HFF-Myc (cell line): ENCODE measurements around the gene BCL2L11.

ENCODE experiments used
- DNase-seq: peaks from one replicate; pipeline ENCODE4 v3.0.0-alpha.2; 2011; ENCODE audit warnings: low read depth; ENCODE audit errors: extremely low read depth
- H3K4me3 ChIP-seq: replicated peaks from 2 replicates; pipeline ENCODE4 v1.5.1; 2011; ENCODE audit warnings: low read depth, mild to moderate bottlenecking, control low read depth, low read length
- TF ChIP-seq, protein P1 (sequence below): IDR thresholded peaks from 2 replicates; pipeline ENCODE4 v1.5.1; 2012; ENCODE audit warnings: mild to moderate bottlenecking, low read depth, low read length, control low read depth; ENCODE audit errors: missing control alignments

The BCL2L11 gene

DNA sequence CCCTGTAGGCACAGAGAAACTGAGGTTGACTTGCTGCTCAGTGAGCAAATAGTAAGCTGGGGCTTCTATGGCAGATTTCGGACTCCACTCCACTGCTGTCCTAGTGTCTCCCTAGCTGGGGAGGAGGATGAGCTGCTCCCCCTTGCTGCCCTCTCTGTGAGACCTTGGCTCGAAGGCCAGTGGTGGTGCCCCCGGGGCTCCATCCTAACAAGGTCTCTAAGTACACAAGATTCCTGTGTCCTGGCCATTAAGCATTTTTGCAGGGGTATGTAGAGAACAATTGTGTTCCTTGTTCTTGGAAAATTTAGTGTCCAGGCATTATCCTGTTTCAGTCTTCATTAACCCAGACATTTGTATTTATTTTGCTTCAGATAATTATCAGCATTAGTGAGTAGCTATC is 21.3 kb upstream of the BCL2L11 start:
- no peak overlapping the region for H3K4me3 ChIP-seq
- TF ChIP-seq, protein P1, sequence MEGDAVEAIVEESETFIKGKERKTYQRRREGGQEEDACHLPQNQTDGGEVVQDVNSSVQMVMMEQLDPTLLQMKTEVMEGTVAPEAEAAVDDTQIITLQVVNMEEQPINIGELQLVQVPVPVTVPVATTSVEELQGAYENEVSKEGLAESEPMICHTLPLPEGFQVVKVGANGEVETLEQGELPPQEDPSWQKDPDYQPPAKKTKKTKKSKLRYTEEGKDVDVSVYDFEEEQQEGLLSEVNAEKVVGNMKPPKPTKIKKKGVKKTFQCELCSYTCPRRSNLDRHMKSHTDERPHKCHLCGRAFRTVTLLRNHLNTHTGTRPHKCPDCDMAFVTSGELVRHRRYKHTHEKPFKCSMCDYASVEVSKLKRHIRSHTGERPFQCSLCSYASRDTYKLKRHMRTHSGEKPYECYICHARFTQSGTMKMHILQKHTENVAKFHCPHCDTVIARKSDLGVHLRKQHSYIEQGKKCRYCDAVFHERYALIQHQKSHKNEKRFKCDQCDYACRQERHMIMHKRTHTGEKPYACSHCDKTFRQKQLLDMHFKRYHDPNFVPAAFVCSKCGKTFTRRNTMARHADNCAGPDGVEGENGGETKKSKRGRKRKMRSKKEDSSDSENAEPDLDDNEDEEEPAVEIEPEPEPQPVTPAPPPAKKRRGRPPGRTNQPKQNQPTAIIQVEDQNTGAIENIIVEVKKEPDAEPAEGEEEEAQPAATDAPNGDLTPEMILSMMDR, result no peak
- DNase-seq, result no peak

DNA sequence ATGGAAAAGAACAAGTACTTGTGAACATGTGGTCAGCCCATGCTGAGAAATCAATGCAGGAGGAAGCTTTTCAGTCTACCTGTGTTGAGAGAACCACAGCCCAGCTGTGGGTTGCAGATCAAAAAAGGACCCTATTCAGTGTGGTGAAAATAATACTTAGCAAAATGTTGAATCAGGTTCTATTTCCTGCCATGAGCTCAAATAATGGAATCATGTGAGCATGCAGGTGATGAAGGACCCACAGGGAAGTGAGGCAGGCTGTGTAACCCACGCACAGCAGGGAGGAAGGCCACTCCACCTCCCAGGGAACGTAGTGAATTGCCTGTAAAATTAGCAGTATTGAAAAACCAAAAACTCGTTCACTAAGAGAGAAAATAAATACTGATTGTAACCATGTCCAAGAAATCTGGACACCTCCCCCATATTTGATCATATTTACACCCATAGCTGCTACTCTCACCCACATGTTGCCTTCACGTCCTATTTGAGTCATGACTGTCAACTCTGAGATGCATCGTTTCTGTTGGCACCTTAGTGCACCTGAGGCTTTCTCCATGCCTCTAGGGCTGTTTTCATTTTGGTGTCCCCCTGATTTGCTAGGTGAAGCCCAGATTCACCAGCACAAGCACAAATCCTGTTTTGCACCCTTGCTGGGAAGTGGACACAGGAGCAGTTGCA is 20.5 kb upstream of the BCL2L11 start:
- H3K4me3 ChIP-seq, result no peak overlapping the region
- TF ChIP-seq, protein P1, result no peak
- DNase-seq, result no peak

DNA sequence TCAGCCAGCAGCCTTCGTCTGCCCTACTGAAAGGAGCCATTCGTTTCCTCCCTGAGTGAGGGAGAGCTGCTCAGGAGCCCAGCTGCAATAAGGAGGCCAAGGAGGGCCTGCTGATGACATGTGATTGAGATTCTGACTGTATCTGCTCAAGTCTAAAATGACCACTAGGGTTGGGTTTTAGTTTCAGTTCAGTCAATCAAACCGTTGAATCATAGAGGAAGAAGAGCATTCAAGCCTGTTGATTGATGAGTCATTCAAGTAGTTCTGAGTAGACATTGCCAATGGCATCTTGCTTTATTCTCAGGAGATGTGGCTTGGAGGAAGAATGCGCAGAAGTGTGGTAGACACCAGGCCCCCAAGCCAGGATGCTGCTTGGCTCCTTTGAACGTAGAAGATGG is 19.9 kb upstream of the BCL2L11 start:
- TF ChIP-seq, protein P1, result no peak
- no peak for DNase-seq
- H3K4me3 ChIP-seq, result no peak overlapping the region

DNA sequence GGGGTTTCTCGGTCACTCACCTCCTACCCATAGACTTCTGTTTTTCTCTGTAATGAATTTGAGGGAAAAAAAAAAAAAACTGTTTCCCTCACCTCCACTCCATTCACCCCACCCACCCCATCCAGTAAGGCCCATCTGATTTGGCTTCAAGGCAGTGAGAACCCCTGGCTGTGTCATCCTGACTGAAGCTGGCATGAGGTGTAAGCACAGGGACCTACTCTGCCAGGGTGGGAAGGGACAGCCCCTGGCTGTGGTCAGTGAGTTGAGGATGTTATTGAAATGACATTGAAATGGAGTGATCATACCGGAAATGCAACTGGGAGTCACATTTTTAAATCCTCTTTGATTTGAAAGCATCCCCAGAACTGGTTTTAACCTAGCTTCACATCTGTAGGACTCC is 19.1 kb upstream of the BCL2L11 start:
- H3K4me3 ChIP-seq, result no peak overlapping the region
- no peak for DNase-seq
- TF ChIP-seq, protein P1, result no peak

DNA sequence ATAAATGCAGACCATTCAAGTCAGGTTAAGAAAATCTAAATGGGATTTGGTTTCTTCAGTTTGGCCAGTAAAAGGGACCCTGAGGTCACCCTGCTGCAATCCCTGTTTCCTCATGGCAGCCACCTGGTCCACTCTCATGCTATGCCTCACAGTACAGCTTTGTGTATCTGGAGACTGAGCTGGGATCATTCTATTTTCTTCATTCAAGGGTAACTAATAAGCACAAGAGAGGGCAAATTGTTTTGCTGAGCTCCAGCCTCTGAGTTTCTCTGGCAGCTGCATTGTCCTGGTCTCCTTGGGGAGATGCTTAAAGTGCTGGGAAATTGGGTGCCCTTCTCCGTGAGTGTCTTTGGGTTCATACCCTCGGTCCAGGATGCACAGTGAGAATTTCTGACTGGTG is 18.5 kb upstream of the BCL2L11 start:
- DNase-seq, result no peak
- TF ChIP-seq, protein P1, result no peak
- no peak overlapping the region for H3K4me3 ChIP-seq

DNA sequence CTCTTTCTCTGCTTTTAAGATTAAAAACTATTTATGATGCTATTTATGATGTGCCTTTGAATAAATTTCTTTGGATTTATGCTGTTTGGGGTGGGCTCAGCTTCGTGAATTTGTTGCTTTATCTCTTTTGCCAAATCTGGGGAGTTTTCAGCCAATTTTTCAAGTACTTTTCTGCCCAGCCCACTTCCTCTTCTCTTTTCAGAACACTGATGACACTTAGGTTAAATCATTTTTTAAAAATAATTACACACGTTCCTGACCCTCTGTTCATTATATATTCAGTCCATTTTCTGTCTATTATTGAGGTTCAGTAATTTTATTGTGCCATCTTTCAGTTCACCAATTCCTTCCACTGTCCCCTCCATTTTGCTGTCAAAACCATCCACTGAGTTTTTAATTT is 14.8 kb upstream of the BCL2L11 start:
- DNase-seq, result no peak
- no peak overlapping the region for H3K4me3 ChIP-seq
- TF ChIP-seq, protein P1, result no peak

DNA sequence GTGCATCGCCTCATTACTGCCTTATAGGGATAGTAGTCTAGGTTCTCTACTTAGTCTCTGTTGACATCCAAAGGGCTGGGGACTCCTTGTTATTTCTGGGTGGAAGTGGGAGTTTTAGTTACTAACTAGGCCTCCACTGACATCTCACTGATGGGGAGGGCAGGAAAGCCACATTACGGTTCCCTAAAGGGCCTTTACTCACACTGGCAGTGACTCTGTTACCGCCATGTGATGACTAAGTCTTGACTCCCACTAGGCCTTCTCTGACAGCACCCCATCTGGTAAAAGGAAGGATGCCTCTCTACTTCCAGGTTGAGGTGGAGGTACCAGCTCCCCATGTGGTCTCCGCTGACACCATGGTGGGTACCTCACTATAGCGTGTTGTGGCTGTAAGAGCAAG is 14.0 kb upstream of the BCL2L11 start:
- DNase-seq, result no peak
- no peak overlapping the region for H3K4me3 ChIP-seq
- TF ChIP-seq, protein P1, result no peak
